NB4 (cell line): ENCODE data around the gene FAM120B.

Experiments used
- DNase-seq: peaks from one replicate; pipeline ENCODE4 v3.0.0; 2010; ENCODE audit warnings: low read depth
- H3K4me3 ChIP-seq: one replicate; pipeline ENCODE4 v1.5.1; 2011; ENCODE audit warnings: mild to moderate bottlenecking, low read depth, low read length, moderate library complexity
- MAX ChIP-seq: IDR thresholded peaks from 2 replicates; pipeline ENCODE4 v1.6.1; 2011; ENCODE audit warnings: low read depth, low read length
- MYC ChIP-seq: IDR thresholded peaks from 2 replicates; pipeline ENCODE4 v1.6.1; 2011; ENCODE audit warnings: low read depth, low read length
- POLR2A ChIP-seq: IDR thresholded peaks from 2 replicates; pipeline ENCODE4 v1.6.1; 2011; ENCODE audit warnings: mild to moderate bottlenecking; ENCODE audit not compliant: insufficient read length; ENCODE audit errors: extremely low read depth
- TF ChIP-seq, protein P1 (sequence below): IDR thresholded peaks from one replicate; pipeline ENCODE4 v1.5.1; 2012; ENCODE audit warnings: low read depth, low read length

FAM120B gene

GRCh38 chr6:170291271-170292110 lies 15.1 kb upstream of the FAM120B start:
- TF ChIP-seq MAX (no peak), POLR2A (peak; percentile 31)
- DNase-seq, result peak; percentile 94
- peak overlapping the region; percentile 67 for H3K4me3 ChIP-seq

- peak overlapping the region; percentile 11 for H3K4me3 ChIP-seq
- TF ChIP-seq POLR2A (no peak), MYC (no peak), MAX (no peak)
- TF ChIP-seq, protein P1, sequence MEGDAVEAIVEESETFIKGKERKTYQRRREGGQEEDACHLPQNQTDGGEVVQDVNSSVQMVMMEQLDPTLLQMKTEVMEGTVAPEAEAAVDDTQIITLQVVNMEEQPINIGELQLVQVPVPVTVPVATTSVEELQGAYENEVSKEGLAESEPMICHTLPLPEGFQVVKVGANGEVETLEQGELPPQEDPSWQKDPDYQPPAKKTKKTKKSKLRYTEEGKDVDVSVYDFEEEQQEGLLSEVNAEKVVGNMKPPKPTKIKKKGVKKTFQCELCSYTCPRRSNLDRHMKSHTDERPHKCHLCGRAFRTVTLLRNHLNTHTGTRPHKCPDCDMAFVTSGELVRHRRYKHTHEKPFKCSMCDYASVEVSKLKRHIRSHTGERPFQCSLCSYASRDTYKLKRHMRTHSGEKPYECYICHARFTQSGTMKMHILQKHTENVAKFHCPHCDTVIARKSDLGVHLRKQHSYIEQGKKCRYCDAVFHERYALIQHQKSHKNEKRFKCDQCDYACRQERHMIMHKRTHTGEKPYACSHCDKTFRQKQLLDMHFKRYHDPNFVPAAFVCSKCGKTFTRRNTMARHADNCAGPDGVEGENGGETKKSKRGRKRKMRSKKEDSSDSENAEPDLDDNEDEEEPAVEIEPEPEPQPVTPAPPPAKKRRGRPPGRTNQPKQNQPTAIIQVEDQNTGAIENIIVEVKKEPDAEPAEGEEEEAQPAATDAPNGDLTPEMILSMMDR, result no peak
- no peak for DNase-seq
Measured at GRCh38 chr6:170292111-170292406, 14.5 kb upstream of the FAM120B start.

GRCh38 chr6:170292407-170293158 lies 14.0 kb upstream of the FAM120B start:
- DNase-seq, result peak; percentile 70
- no peak overlapping the region for H3K4me3 ChIP-seq
- TF ChIP-seq POLR2A, result no peak
- TF ChIP-seq MYC, result no peak
- TF ChIP-seq, protein P1, result no peak
- TF ChIP-seq MAX, result no peak

GRCh38 chr6:170293341-170294231 lies 13.0 kb upstream of the FAM120B start:
- no peak overlapping the region for H3K4me3 ChIP-seq
- TF ChIP-seq MYC, result no peak
- TF ChIP-seq, protein P1, result no peak
- TF ChIP-seq MAX, result no peak
- TF ChIP-seq POLR2A, result no peak

GRCh38 chr6:170294298-170294730 lies 12.2 kb upstream of the FAM120B start:
- TF ChIP-seq POLR2A (no peak), MYC (no peak), MAX (no peak)
- TF ChIP-seq, protein P1, result no peak
- DNase-seq, result peak; percentile 63
- no peak overlapping the region for H3K4me3 ChIP-seq

More at GRCh38 chr6:170293341-170294231, 13.0 kb upstream of the FAM120B start:
- no peak for DNase-seq
